GM12878 (cell line): Measurements from ENCODE around the gene RHOT1. TPM values are rescaled to one million over a fixed set of nuclear protein-coding genes. Genes with fewer than 3 reads are reported as not detected.

Experiments used
- ATAC-seq: fragments of 200-7000 bp; cut with Tn5 transposase; 3 replicates; pipeline ENCODE4 v1.9.1; 2020; ENCODE audit warnings: mild to moderate bottlenecking, moderate library complexity
- BruUV-seq: library from RNA; stranded (reverse); fragments of 400-500 nt; replicated peaks from 2 replicates; lab custom pipeline; 2021; lab: Mats Ljungman, UMichigan
- CTCF ChIA-PET: fragments of 300-600 bp; sonication (Branson Sonifier 250); formaldehyde crosslinking; extraction: SDS; loops from one replicate; lab custom pipeline; 2021; ENCODE audit warnings: inconsistent platforms; lab: Yijun Ruan, JAX
- POLR2A ChIA-PET: fragments of 350-600 bp; formaldehyde crosslinking; extraction: SDS; loops from one replicate; lab custom pipeline; 2021; ENCODE audit warnings: inconsistent platforms; lab: Charles Lee
- RAD21 ChIA-PET: fragments of 300-600 bp; sonication (Branson Sonifier 250); formaldehyde crosslinking; loops from one replicate; lab custom pipeline; 2023; ENCODE audit warnings: antibody characterized with exemption; ENCODE audit not compliant: unreplicated experiment; lab: Charles Lee
- SMC1A ChIA-PET: fragments of 300-600 bp; sonication (Branson Sonifier 250); formaldehyde crosslinking; loops from one replicate; lab custom pipeline; 2023; ENCODE audit not compliant: unreplicated experiment, uncharacterized antibody; lab: Charles Lee
- DNase-seq: peaks from one replicate; pipeline ENCODE4 v3.0.0-alpha.2; 2011; ENCODE audit warnings: low read depth, low spot score
- FAIRE-seq: peaks from 3 replicates; lab custom pipeline; 2011; peaks lifted over from hg19 to GRCh38; lab: Jason Lieb, UNC
- H2AFZ ChIP-seq: 2 replicates; pipeline ENCODE4 v1.6.0; 2011; ENCODE audit warnings: low read depth, low read length, control low read depth; ENCODE audit not compliant: control insufficient read depth
- H3K27ac ChIP-seq: 2 replicates; pipeline ENCODE4 v1.5.1; 2011; ENCODE audit warnings: control low read depth; ENCODE audit not compliant: control insufficient read depth, insufficient read depth
- H3K27me3 ChIP-seq, 2 experiments: replicated peaks in 1 of 2; 2 replicates each; pipeline versions ENCODE4 v1.6.0 to v1.6.1; 2011; ENCODE audit warnings: low read length in 1 of 2; ENCODE audit not compliant: control insufficient read depth in 2 of 2, insufficient read depth in 2 of 2
- H3K36me3 ChIP-seq, 2 experiments: 2 replicates each; pipeline ENCODE4 v1.5.1; 2011; ENCODE audit warnings: low read length in 1 of 2; ENCODE audit not compliant: control insufficient read depth in 2 of 2, insufficient read depth in 2 of 2
- H3K4me1 ChIP-seq: 2 replicates; pipeline ENCODE4 v1.6.1; 2011; ENCODE audit warnings: mild to moderate bottlenecking, low read length, moderate library complexity, mixed read lengths; ENCODE audit not compliant: control insufficient read depth, insufficient read depth
- H3K4me2 ChIP-seq: 2 replicates; pipeline ENCODE4 v1.6.0; 2011; ENCODE audit warnings: control low read depth; ENCODE audit not compliant: control insufficient read depth, insufficient read depth
- H3K4me3 ChIP-seq: fragments of 200-600 bp; sonication (generic); 2 replicates; pipeline ENCODE4 v1.5.1; 2016
- H3K79me2 ChIP-seq: 2 replicates; pipeline ENCODE4 v1.6.0; 2011; ENCODE audit warnings: low read length; ENCODE audit not compliant: control insufficient read depth, insufficient read depth
- H3K9ac ChIP-seq: 2 replicates; pipeline ENCODE4 v1.8.0; 2011; ENCODE audit warnings: low read length, control low read depth, mixed read lengths; ENCODE audit not compliant: control insufficient read depth, insufficient read depth
- H3K9me3 ChIP-seq: replicated peaks from 3 replicates; pipeline ENCODE4 v1.5.1; 2011; ENCODE audit warnings: mild to moderate bottlenecking, low read length; ENCODE audit not compliant: control insufficient read depth, insufficient read depth
- H4K20me1 ChIP-seq: 2 replicates; pipeline ENCODE4 v1.6.0; 2011; ENCODE audit not compliant: control insufficient read depth, insufficient read depth
- ATF7 ChIP-seq: fragments of 450-650 bp; IDR thresholded peaks from 2 replicates; pipeline ENCODE4 v1.6.1; 2016; ENCODE audit warnings: low read depth, mild to moderate bottlenecking
- BMI1 ChIP-seq: fragments of 450-650 bp; IDR thresholded peaks from 2 replicates; pipeline ENCODE4 v1.6.1; 2016; ENCODE audit warnings: mild to moderate bottlenecking, moderate library complexity, borderline replicate concordance
- KLF5 ChIP-seq: fragments of 450-650 bp; IDR thresholded peaks from 2 replicates; pipeline ENCODE4 v1.6.1; 2014; ENCODE audit warnings: mild to moderate bottlenecking; ENCODE audit not compliant: partially characterized antibody
- WGBS: methylation state at CpG from one replicate; pipeline ENCODE4 v1.1.6; 2016; ENCODE audit warnings: low lambda C conversion rate; ENCODE audit not compliant: insufficient replicate concordance, insufficient coverage; ENCODE audit errors: missing lambda C conversion rate; 5-methylcytosine and 5-hydroxymethylcytosine counted together
- in situ Hi-C: fragments of 300-500 bp; cut with MboI; formaldehyde crosslinking; loops from 9 replicates; pipeline ENCODE4 v1.14.3; 2018; ENCODE audit warnings: mixed read lengths
- intact Hi-C: fragments of 100-400 bp; cut with micrococcal nuclease; formaldehyde crosslinking; loops from one replicate; pipeline ENCODE4 v1.14.2; 2022; ENCODE audit not compliant: unreplicated experiment
- polyA plus RNA-seq, 11 experiments: library from polyadenylated mRNA; depleted of rRNA in 4 of 11; unstranded in 6 of 11; stranded (reverse) in 5 of 11; fragments of >200 nt; fragmentation: Nextera tagmentation in 4 of 11; fragmentation: Illumina TruSeq in 1 of 11; extraction: Ambion mirVana in 4 of 11; extraction: Trizol in 1 of 11; gene quantifications; 1 replicate in 1 of 11; 2 replicates in 10 of 11; pipeline versions ENCODE4 v1.2.1 to v1.2.3, GENCODE V29; 2011 to 2016; ENCODE audit warnings: inconsistent platforms in 2 of 11, missing spikeins in 2 of 11, low read depth in 1 of 11
- total RNA-seq, 4 experiments: library from RNA; depleted of rRNA in 3 of 4; stranded (reverse); fragments of >200 nt in 3 of 4; fragmentation: Illumina TruSeq in 1 of 4; extraction: Trizol in 1 of 4; gene quantifications; 2 replicates each; pipeline versions ENCODE4 v1.2.1 to v1.2.3, GENCODE V29; 2013 to 2021
- TF ChIP-seq, protein P1 (sequence below): fragments of 450-650 bp; conservative IDR thresholded peaks from 2 replicates; pipeline ENCODE4 v1.6.1; 2017; ENCODE audit warnings: mild to moderate bottlenecking, moderate library complexity
- TF ChIP-seq, protein P2 (sequence below): IDR thresholded peaks from 2 replicates; pipeline ENCODE4 v1.6.1; 2012; ENCODE audit warnings: low read length, inconsistent platforms

Gene RHOT1
- total and polyA plus RNA-seq, 10 of the 15 experiments (the other 5 are each of a cell fraction or from before 2014, with no cell fraction given) = 13.3 to 68.2 (median 22.8) TPM

DNA sequence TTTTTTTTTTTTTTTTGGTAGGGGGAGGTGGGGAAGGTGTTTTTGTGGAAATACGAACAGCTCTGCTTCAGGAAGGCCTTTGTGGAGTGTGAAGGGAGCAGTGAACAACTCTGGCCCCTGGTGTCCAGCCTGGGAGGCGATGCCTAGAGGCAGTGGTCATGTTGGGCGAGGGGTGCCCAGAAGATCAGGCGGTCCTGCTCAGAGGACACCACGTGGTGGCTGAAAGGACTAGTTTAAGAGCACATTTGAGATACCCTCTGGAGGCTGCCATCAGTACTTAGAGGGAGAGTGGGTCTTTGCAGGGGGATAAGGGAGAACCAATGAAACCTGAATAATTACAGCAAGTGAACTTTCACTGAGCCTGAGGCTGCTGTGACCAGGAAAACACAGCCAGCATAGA is 40.1 kb upstream of the RHOT1 start:
- Histone ChIP-seq H3K4me1 (no peaks in the 10 kb centered on the region), H3K36me3 (no peaks in the 10 kb centered on the region), H4K20me1 (no peaks in the 10 kb centered on the region), H3K9ac (no peak overlapping the region), H3K79me2 (no peaks in the 10 kb centered on the region), H2AFZ (no peak overlapping the region), H3K27ac (no peak overlapping the region), H3K4me3 (no peak overlapping the region), H3K9me3 (no peaks in the 10 kb centered on the region), H3K27me3 (no peaks in the 10 kb centered on the region), H3K4me2 (no peak overlapping the region)
- ChIA-PET POLR2A (no interaction called here), SMC1A (no interaction called here), CTCF (no interaction called here), RAD21 (no interaction called here)
- TF ChIP-seq, protein P1, sequence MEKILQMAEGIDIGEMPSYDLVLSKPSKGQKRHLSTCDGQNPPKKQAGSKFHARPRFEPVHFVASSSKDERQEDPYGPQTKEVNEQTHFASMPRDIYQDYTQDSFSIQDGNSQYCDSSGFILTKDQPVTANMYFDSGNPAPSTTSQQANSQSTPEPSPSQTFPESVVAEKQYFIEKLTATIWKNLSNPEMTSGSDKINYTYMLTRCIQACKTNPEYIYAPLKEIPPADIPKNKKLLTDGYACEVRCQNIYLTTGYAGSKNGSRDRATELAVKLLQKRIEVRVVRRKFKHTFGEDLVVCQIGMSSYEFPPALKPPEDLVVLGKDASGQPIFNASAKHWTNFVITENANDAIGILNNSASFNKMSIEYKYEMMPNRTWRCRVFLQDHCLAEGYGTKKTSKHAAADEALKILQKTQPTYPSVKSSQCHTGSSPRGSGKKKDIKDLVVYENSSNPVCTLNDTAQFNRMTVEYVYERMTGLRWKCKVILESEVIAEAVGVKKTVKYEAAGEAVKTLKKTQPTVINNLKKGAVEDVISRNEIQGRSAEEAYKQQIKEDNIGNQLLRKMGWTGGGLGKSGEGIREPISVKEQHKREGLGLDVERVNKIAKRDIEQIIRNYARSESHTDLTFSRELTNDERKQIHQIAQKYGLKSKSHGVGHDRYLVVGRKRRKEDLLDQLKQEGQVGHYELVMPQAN = no peak
- TF ChIP-seq KLF5 (no peak), BMI1 (no peak), ATF7 (no peak)
- TF ChIP-seq, protein P2, sequence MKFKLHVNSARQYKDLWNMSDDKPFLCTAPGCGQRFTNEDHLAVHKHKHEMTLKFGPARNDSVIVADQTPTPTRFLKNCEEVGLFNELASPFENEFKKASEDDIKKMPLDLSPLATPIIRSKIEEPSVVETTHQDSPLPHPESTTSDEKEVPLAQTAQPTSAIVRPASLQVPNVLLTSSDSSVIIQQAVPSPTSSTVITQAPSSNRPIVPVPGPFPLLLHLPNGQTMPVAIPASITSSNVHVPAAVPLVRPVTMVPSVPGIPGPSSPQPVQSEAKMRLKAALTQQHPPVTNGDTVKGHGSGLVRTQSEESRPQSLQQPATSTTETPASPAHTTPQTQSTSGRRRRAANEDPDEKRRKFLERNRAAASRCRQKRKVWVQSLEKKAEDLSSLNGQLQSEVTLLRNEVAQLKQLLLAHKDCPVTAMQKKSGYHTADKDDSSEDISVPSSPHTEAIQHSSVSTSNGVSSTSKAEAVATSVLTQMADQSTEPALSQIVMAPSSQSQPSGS = no peak
- FAIRE-seq = no peak
- no TSS peak for BruUV-seq
- in situ Hi-C loops (no loop called here), intact Hi-C loops (no loop called here)
- no peak for DNase-seq
- 24% methylated on average over 5 of the region's 5 CpGs for WGBS
- no peak for ATAC-seq
